B cell (primary cell): Measurements from ENCODE around the gene ETV3. TPM values are rescaled to one million over a fixed set of nuclear protein-coding genes. Genes with fewer than 3 reads are reported as not detected.

ENCODE experiments used
- ATAC-seq: fragments of 200-7000 bp; cut with Tn5 transposase; one replicate; pipeline ENCODE4 v1.10.0; 2021; ENCODE audit warnings: low read depth, mild to moderate bottlenecking, moderate number of reproducible peaks, moderate library complexity
- CTCF ChIA-PET: fragments of 350-600 bp; sonication (Branson Sonifier 250); formaldehyde crosslinking; loops from one replicate; lab custom pipeline; 2021; ENCODE audit warnings: antibody characterized with exemption, inconsistent platforms; lab: Charles Lee
- POLR2A ChIA-PET: fragments of 350-600 bp; sonication (Branson Sonifier 250); formaldehyde crosslinking; loops from one replicate; lab custom pipeline; 2021; ENCODE audit warnings: antibody characterized with exemption; lab: Charles Lee
- DNase-seq: peaks from one replicate; pipeline ENCODE4 v3.0.0; 2013
- H2AFZ ChIP-seq: 2 replicates; pipeline ENCODE4 v1.6.1; 2012; ENCODE audit warnings: mild to moderate bottlenecking, low read depth, low read length; ENCODE audit not compliant: insufficient read depth, poor library complexity, severe bottlenecking
- H3K27ac ChIP-seq, 2 donors: 1 replicate in 1 of 2; 2 replicates in 1 of 2; pipeline ENCODE4 v1.5.1; 2012 to 2013; ENCODE audit warnings: low read length in 2 of 2, mild to moderate bottlenecking in 2 of 2, moderate library complexity in 1 of 2
- H3K27me3 ChIP-seq, 4 experiments: fragments of 200-600 bp in 1 of 4; sonication (generic) in 1 of 4; replicated peaks in 1 of 4; 1 replicate in 2 of 4; 2 replicates in 2 of 4; pipeline versions ENCODE4 v1.6.1 to v1.7.0; 2013 to 2016; ENCODE audit warnings: low read length in 3 of 4, mild to moderate bottlenecking in 2 of 4, mixed read lengths in 1 of 4, moderate library complexity in 1 of 4; ENCODE audit not compliant: insufficient read depth in 4 of 4, control insufficient read depth in 3 of 4; ENCODE audit errors: control extremely low read depth in 1 of 4
- H3K36me3 ChIP-seq, 2 experiments: replicated peaks in 1 of 2; 1 replicate in 1 of 2; 2 replicates in 1 of 2; pipeline versions ENCODE4 v1.6.1 to v1.7.1; 2013; ENCODE audit warnings: low read length in 1 of 2; ENCODE audit not compliant: insufficient read depth in 2 of 2, control insufficient read depth in 1 of 2; ENCODE audit errors: control extremely low read depth in 1 of 2, extremely low read depth in 1 of 2
- H3K4me1 ChIP-seq, 2 donors: fragments of 200-600 bp in 1 of 2; sonication (generic) in 1 of 2; 1 replicate in 1 of 2; 2 replicates in 1 of 2; pipeline versions ENCODE4 v1.5.1 to v1.6.1; 2013 to 2017; ENCODE audit warnings: low read length in 2 of 2; ENCODE audit not compliant: control insufficient read depth in 2 of 2, insufficient read depth in 2 of 2
- H3K4me2 ChIP-seq: replicated peaks from 2 replicates; pipeline ENCODE3; 2012; ENCODE audit warnings: mild to moderate bottlenecking, low read depth, low read length; ENCODE audit not compliant: poor library complexity, severe bottlenecking
- H3K4me3 ChIP-seq, 5 experiments: fragments of 200-600 bp in 1 of 5; sonication (generic) in 1 of 5; 1 replicate in 3 of 5; 2 replicates in 2 of 5; pipeline versions ENCODE4 v1.5.1 to v1.7.0; 2011 to 2016; ENCODE audit warnings: low read length in 4 of 5, mild to moderate bottlenecking in 4 of 5, low read depth in 2 of 5, control low read depth in 1 of 5, moderate library complexity in 1 of 5; ENCODE audit not compliant: insufficient read depth in 1 of 5; ENCODE audit errors: control extremely low read depth in 1 of 5, extremely low read depth in 1 of 5
- H3K79me2 ChIP-seq: fragments of 200-600 bp; sonication (generic); one replicate; pipeline ENCODE4 v1.6.0; 2016; ENCODE audit warnings: low read length; ENCODE audit not compliant: control insufficient read depth, insufficient read depth
- H3K9ac ChIP-seq: fragments of 200-600 bp; sonication (generic); 2 replicates; pipeline ENCODE4 v1.6.1; 2017; ENCODE audit warnings: mild to moderate bottlenecking, low read length, moderate library complexity
- H3K9me3 ChIP-seq, 3 donors: one replicate each; pipeline versions ENCODE4 v1.6.1 to v1.7.1; 2013; ENCODE audit warnings: low read length in 2 of 3; ENCODE audit not compliant: control insufficient read depth in 2 of 3, insufficient read depth in 1 of 3; ENCODE audit errors: control extremely low read depth in 1 of 3
- H4K20me1 ChIP-seq: 2 replicates; pipeline ENCODE4 v1.6.0; 2012; ENCODE audit warnings: mild to moderate bottlenecking, low read length; ENCODE audit not compliant: insufficient read depth, control insufficient read depth, poor library complexity, severe bottlenecking
- H3K27ac Mint-ChIP-seq: one replicate; pipeline ENCODE4 v1.8.0; 2021; ENCODE audit warnings: mixed read lengths
- H3K27me3 Mint-ChIP-seq: one replicate; pipeline ENCODE4 v1.8.0; 2021; ENCODE audit warnings: mixed read lengths
- H3K4me1 Mint-ChIP-seq: one replicate; pipeline ENCODE4 v1.8.0; 2021; ENCODE audit warnings: mixed read lengths
- H3K4me3 Mint-ChIP-seq: one replicate; pipeline ENCODE4 v1.8.0; 2021; ENCODE audit warnings: mixed read lengths
- H3K9me3 Mint-ChIP-seq: one replicate; pipeline ENCODE4 v1.8.0; 2022; ENCODE audit warnings: mixed read lengths; ENCODE audit not compliant: insufficient read depth
- CTCF ChIP-seq: fragments of 200-600 bp; IDR thresholded peaks from one replicate; pipeline ENCODE4 v1.8.0; 2022; ENCODE audit warnings: antibody characterized with exemption, mild to moderate bottlenecking
- EZH2 ChIP-seq: IDR thresholded peaks from 2 replicates; pipeline ENCODE4 v1.6.1; 2012; ENCODE audit warnings: borderline replicate concordance, low read depth, mild to moderate bottlenecking, moderate library complexity, low read length; ENCODE audit not compliant: insufficient read depth, poor library complexity, severe bottlenecking
- WGBS: methylation state at CpG from one replicate; pipeline ENCODE4 v1.1.5; 2013; ENCODE audit warnings: missing lambda C conversion rate; ENCODE audit not compliant: insufficient coverage; 5-methylcytosine and 5-hydroxymethylcytosine counted together
- intact Hi-C: fragments of 100-400 bp; cut with micrococcal nuclease; formaldehyde crosslinking; loops from one replicate; pipeline ENCODE4 v1.10.0; 2022
- polyA plus RNA-seq: library from polyadenylated mRNA; depleted of rRNA; stranded (reverse); fragments of >200 nt; gene quantifications from 2 replicates; pipeline ENCODE4 v1.2.3, GENCODE V29; 2012
- total RNA-seq, 2 donors: library from RNA; stranded (reverse); fragments of 120-200 nt in 1 of 2; gene quantifications; 1 replicate in 1 of 2; 2 replicates in 1 of 2; pipeline versions ENCODE4 v1.2.3 to v1.2.4, GENCODE V29; 2013 to 2022

Gene ETV3
- total and polyA plus RNA-seq, 2 donors (not counting 1 experiment from before 2014, with no cell fraction given), result 16.7 to 34.1 TPM

GRCh38 chr1:157119008-157119407 lies 19.2 kb downstream of the ETV3 start:
- no peaks in the 10 kb centered on the region for H3K27me3 Mint-ChIP-seq
- intact Hi-C loops, result no loop called here
- Histone ChIP-seq H3K4me1 (peaks cover 11 to 12% of the 10 kb centered on the region in 2 donors), H3K27ac (no peak overlapping the region), H2AFZ (no peak overlapping the region), H3K9me3 (no peaks in the 10 kb centered on the region), H3K36me3 (peaks cover 0 to 17% of the 10 kb centered on the region in 2 experiments), H3K4me3 (no peak overlapping the region), H3K9ac (no peak overlapping the region), H4K20me1 (peaks cover 8% of the 10 kb centered on the region), H3K27me3 (no peaks in the 10 kb centered on the region), H3K79me2 (no peaks in the 10 kb centered on the region), H3K4me2 (no peak overlapping the region)
- no peak overlapping the region for H3K27ac Mint-ChIP-seq
- 98% methylated on average over 7 of the region's 9 CpGs for WGBS
- no peak for ATAC-seq
- no peaks in the 10 kb centered on the region for H3K9me3 Mint-ChIP-seq
- no peak for TF ChIP-seq CTCF
- TF ChIP-seq EZH2, result no peak
- H3K4me1 Mint-ChIP-seq, result peaks cover 13% of the 10 kb centered on the region
- CTCF ChIA-PET, result no interaction called here
- no peak for DNase-seq
- H3K4me3 Mint-ChIP-seq, result no peak overlapping the region
- POLR2A ChIA-PET, result no interaction called here

- H3K4me3 Mint-ChIP-seq, result no peak overlapping the region
- ATAC-seq (peak; percentile 79), DNase-seq (peak; percentile 68)
- H3K9me3 Mint-ChIP-seq, result no peaks in the 10 kb centered on the region
- H3K9me3 ChIP-seq, result no peaks in the 10 kb centered on the region
- peak overlapping the region; percentile 8 for H2AFZ ChIP-seq
- H3K4me2 ChIP-seq, result peak overlapping the region; percentile 36
- H3K4me3 ChIP-seq, result no peak overlapping the region
- intact Hi-C loops, result no loop called here
- H3K79me2 ChIP-seq, result no peaks in the 10 kb centered on the region
- no peak overlapping the region for H3K27ac ChIP-seq
- H4K20me1 ChIP-seq, result no peaks in the 10 kb centered on the region
- peak overlapping the region; percentile 77 for H3K27ac Mint-ChIP-seq
- H3K4me1 Mint-ChIP-seq, result peaks cover 13% of the 10 kb centered on the region
- H3K9ac ChIP-seq, result no peak overlapping the region
- H3K27me3 ChIP-seq, result peaks cover 0 to 5% (median 0%) of the 10 kb centered on the region in 4 experiments
- H3K27me3 Mint-ChIP-seq, result no peaks in the 10 kb centered on the region
- POLR2A ChIA-PET, result no interaction called here
- TF ChIP-seq CTCF (no peak), EZH2 (no peak)
- H3K4me1 ChIP-seq, result peaks cover 11 to 12% of the 10 kb centered on the region in 2 donors
- CTCF ChIA-PET, result interaction anchor here (0.7 to 1.9 kb wide), 2 partner anchors 27 to 38 kb away, joined by 3 to 10 read pairs; no protein-coding TSS in a partner anchor
- WGBS, result 30% methylated on average over 2 of the region's 4 CpGs
- peaks cover 0 to 5% of the 10 kb centered on the region in 2 experiments for H3K36me3 ChIP-seq
Observed at GRCh38 chr1:157117527-157118057, 20.6 kb downstream of the ETV3 start.
